ENCODE data around the gene C21orf58.

DNA sequence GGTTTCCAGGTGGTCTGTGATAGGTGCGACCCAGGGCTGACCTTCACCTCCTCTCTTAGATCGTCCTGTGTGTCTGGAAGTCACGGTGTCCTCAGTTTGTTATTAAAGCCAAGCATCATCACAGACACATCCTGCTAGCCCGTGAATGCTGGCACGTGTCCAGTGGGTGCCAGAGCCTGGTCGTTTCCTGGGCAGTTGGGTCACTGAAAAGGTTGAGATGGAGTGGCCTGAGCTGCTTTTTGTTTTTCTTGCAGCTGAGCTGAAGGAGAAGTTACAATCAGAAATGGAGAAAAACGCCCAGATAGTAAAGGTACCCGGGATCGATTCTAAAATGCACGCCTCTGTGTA lies 23.5 kb upstream of the C21orf58 start:
- TF ChIP-seq POLR2A (IDR thresholded peaks at IDR 0.05; ENCODE audit: low read depth, low read length): no peak
- no peak for TF ChIP-seq SPI1 (IDR thresholded peaks at IDR 0.05; ENCODE audit: low read depth, low read length)
- TF ChIP-seq POLR2AphosphoS5 (IDR thresholded peaks at IDR 0.05; ENCODE audit: low read depth, low read length): no peak
- TF ChIP-seq POU2F2 (IDR thresholded peaks at IDR 0.05; ENCODE audit: low read depth, low read length): no peak
